22Rv1 (cell line): Measurements from ENCODE around the gene MYBPC3.

ENCODE experiments used
- H3K27ac ChIP-seq: fragments of 450-650 bp; 2 replicates; pipeline ENCODE4 v1.5.1; 2017
- CTCF ChIP-seq: fragments of 450-650 bp; IDR thresholded peaks from 2 replicates; pipeline ENCODE4 v1.5.1; 2017; ENCODE audit warnings: mild to moderate bottlenecking
- ZFX ChIP-seq: fragments of 450-650 bp; IDR thresholded peaks from 2 replicates; pipeline ENCODE4 v1.6.1; 2017; ENCODE audit warnings: antibody characterized with exemption, borderline replicate concordance

Gene MYBPC3

GRCh38 chr11:47345890-47346563, 6.5 kb downstream of the MYBPC3 start:
- no peak overlapping the region for H3K27ac ChIP-seq

GRCh38 chr11:47342854-47343253, 9.6 kb downstream of the MYBPC3 start:
- TF ChIP-seq ZFX = no peak
- TF ChIP-seq CTCF = no peak
- no peak overlapping the region for H3K27ac ChIP-seq

More at GRCh38 chr11:47345890-47346563, 6.5 kb downstream of the MYBPC3 start:
- TF ChIP-seq ZFX = no peak
- no peak for TF ChIP-seq CTCF

GRCh38 chr11:47342036-47342803, 10.3 kb downstream of the MYBPC3 start:
- H3K27ac ChIP-seq = no peak overlapping the region
- no peak for TF ChIP-seq ZFX
- TF ChIP-seq CTCF = no peak

DNA sequence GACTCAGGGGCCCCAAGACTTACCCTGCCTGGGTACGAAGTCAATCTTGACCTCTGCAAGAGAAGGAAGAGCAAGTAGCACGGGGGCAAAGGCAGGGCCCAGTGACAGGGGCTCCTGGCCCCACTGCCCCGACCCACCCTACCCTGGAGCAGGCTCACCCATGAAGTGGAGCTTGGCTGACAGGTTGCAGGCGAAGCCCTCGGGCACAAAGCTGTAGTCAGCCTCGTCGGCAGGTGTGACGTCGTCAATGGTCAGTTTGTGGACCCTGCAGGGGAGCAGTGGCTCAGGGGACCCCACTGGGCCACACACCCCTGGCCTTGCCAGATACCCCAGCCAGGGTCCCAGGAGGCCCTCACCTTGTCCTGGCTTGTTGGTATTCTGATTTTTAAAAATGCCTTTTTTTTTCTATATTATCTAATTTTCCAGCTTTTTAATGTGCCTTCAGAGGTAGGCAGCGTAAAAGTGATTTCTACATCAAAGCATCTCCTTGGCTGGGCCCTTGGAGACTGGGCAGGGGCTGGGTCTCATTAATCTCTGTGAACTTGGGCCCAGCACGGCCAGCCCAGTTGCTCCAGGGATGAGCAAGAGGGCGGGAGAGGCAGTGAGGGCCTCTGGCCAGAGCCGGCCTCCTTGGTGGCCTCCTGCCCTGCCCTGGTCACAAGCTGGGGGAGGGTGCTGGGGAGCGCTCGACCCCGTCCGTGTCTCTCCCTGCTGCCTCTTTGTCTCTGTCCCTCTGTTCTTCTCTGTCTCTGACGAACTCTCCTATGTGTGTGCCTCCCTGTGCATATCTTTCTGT, 11.3 kb downstream of the MYBPC3 start:
- TF ChIP-seq ZFX (no peak), CTCF (no peak)
- no peak overlapping the region for H3K27ac ChIP-seq

GRCh38 chr11:47340010-47340409, 12.5 kb downstream of the MYBPC3 start:
- TF ChIP-seq CTCF = no peak
- TF ChIP-seq ZFX = no peak
- H3K27ac ChIP-seq = no peak overlapping the region

GRCh38 chr11:47338396-47339241, 13.9 kb downstream of the MYBPC3 start:
- TF ChIP-seq ZFX (no peak), CTCF (no peak)
- H3K27ac ChIP-seq = no peak overlapping the region
